Endothelial cell of umbilical vein (primary cell): ENCODE results near the gene CCDC124. TPM values are rescaled to one million over a fixed set of nuclear protein-coding genes. Genes with fewer than 3 reads are reported as not detected.

Source experiments
- BruUV-seq: library from RNA; stranded (reverse); fragments of 400-500 nt; replicated peaks from 2 replicates; lab custom pipeline; 2021; lab: Mats Ljungman, UMichigan
- CTCF ChIA-PET: fragments of 300-600, 350-600 bp; sonication (Branson Sonifier 250); formaldehyde crosslinking; loops from one replicate; lab custom pipeline; 2021; ENCODE audit warnings: antibody characterized with exemption, inconsistent platforms; lab: Charles Lee
- POLR2A ChIA-PET: fragments of 300-600, 350-600 bp; sonication (Branson Sonifier 250); formaldehyde crosslinking; loops from one replicate; lab custom pipeline; 2021; ENCODE audit warnings: antibody characterized with exemption, inconsistent platforms; lab: Charles Lee
- DNase-seq: peaks from one replicate; pipeline ENCODE4 v3.0.0-alpha.2; 2011; ENCODE audit warnings: low read depth, low spot score
- FAIRE-seq: peaks from 2 replicates; lab custom pipeline; 2011; peaks lifted over from hg19 to GRCh38; lab: Jason Lieb, UNC
- H2AFZ ChIP-seq: 2 replicates; pipeline ENCODE4 v1.6.0; 2012; ENCODE audit warnings: low read depth, low read length, control low read depth, inconsistent platforms
- H3K27ac ChIP-seq: 2 replicates; pipeline ENCODE4 v1.5.1; 2011; ENCODE audit warnings: low read depth, mild to moderate bottlenecking, control low read depth, low read length, moderate library complexity; ENCODE audit not compliant: insufficient read depth
- H3K27me3 ChIP-seq, 2 experiments: 2 replicates each; pipeline versions ENCODE4 v1.6.0 to v1.6.1; 2011; ENCODE audit warnings: low read length in 2 of 2, mixed read lengths in 1 of 2; ENCODE audit not compliant: control insufficient read depth in 2 of 2, insufficient read depth in 2 of 2
- H3K36me3 ChIP-seq, 2 experiments: 2 replicates in 1 of 2; 3 replicates in 1 of 2; pipeline ENCODE4 v1.5.1; 2011; ENCODE audit warnings: low read length in 2 of 2, mild to moderate bottlenecking in 1 of 2, moderate library complexity in 1 of 2; ENCODE audit not compliant: control insufficient read depth in 2 of 2, insufficient read depth in 2 of 2; ENCODE audit errors: extremely low read depth in 1 of 2
- H3K4me1 ChIP-seq: 3 replicates; pipeline ENCODE4 v1.5.1; 2011; ENCODE audit warnings: mild to moderate bottlenecking, low read length; ENCODE audit not compliant: control insufficient read depth, insufficient read depth; ENCODE audit errors: extremely low read depth
- H3K4me2 ChIP-seq: 2 replicates; pipeline ENCODE4 v1.6.1; 2011; ENCODE audit warnings: low read length, control low read depth, mixed read lengths; ENCODE audit not compliant: insufficient read depth
- H3K4me3 ChIP-seq, 3 experiments: fragments of 200-600 bp in 1 of 3; sonication (generic), shearing (Covaris generic) in 1 of 3; replicated peaks in 1 of 3; 2 replicates each; pipeline ENCODE4 v1.5.1; 2011 to 2016; ENCODE audit warnings: control low read depth in 3 of 3, low read length in 3 of 3, mild to moderate bottlenecking in 2 of 3, inconsistent platforms in 1 of 3, low read depth in 1 of 3, moderate library complexity in 1 of 3; ENCODE audit not compliant: insufficient read depth in 1 of 3
- H3K79me2 ChIP-seq: 2 replicates; pipeline ENCODE4 v1.6.0; 2012; ENCODE audit warnings: low read length, inconsistent platforms; ENCODE audit not compliant: control insufficient read depth, insufficient read depth
- H3K9ac ChIP-seq: replicated peaks from 2 replicates; pipeline ENCODE3; 2011; ENCODE audit warnings: low read length, control low read depth; ENCODE audit not compliant: insufficient read depth; ENCODE audit errors: extremely low read depth
- H3K9me1 ChIP-seq: replicated peaks from 3 replicates; pipeline ENCODE4 v1.6.0; 2011; ENCODE audit warnings: mild to moderate bottlenecking, low read length; ENCODE audit not compliant: control insufficient read depth, insufficient read depth; ENCODE audit errors: extremely low read depth
- H3K9me3 ChIP-seq: replicated peaks from 2 replicates; pipeline ENCODE4 v1.5.1; 2012; ENCODE audit warnings: low read length, inconsistent platforms; ENCODE audit not compliant: control insufficient read depth, insufficient read depth
- H4K20me1 ChIP-seq: replicated peaks from 2 replicates; pipeline ENCODE3; 2011; ENCODE audit warnings: mild to moderate bottlenecking, low read length; ENCODE audit not compliant: control insufficient read depth, insufficient read depth; ENCODE audit errors: extremely low read depth
- CTCF ChIP-seq, 2 donors: IDR thresholded peaks; 1 replicate in 1 of 2; 2 replicates in 1 of 2; pipeline ENCODE4 v1.5.1; 2011; ENCODE audit warnings: low read length in 2 of 2, mild to moderate bottlenecking in 2 of 2, moderate library complexity in 2 of 2, control low read depth in 1 of 2, inconsistent platforms in 1 of 2, low read depth in 1 of 2; ENCODE audit not compliant: insufficient read depth in 1 of 2; ENCODE audit errors: extremely low read depth in 1 of 2
- EZH2 ChIP-seq: IDR thresholded peaks from 2 replicates; pipeline ENCODE4 v1.6.1; 2012; ENCODE audit warnings: borderline replicate concordance, low read depth, mild to moderate bottlenecking, moderate library complexity, low read length, inconsistent platforms; ENCODE audit not compliant: severe bottlenecking
- FOS ChIP-seq: IDR thresholded peaks from 2 replicates; pipeline ENCODE4 v1.6.1; 2011; ENCODE audit warnings: mild to moderate bottlenecking, low read length, moderate library complexity, borderline replicate concordance; ENCODE audit not compliant: insufficient read depth
- GATA2 ChIP-seq: IDR thresholded peaks from 2 replicates; pipeline ENCODE4 v1.7.0; 2011; ENCODE audit warnings: low read depth, mild to moderate bottlenecking, moderate library complexity, mixed read lengths, low read length; ENCODE audit not compliant: insufficient read length, insufficient read depth
- JUN ChIP-seq: IDR thresholded peaks from 2 replicates; pipeline ENCODE4 v1.6.1; 2011; ENCODE audit warnings: borderline replicate concordance, low read depth; ENCODE audit not compliant: insufficient read length, insufficient read depth
- MAX ChIP-seq: IDR thresholded peaks from 2 replicates; pipeline ENCODE4 v1.6.1; 2011; ENCODE audit not compliant: insufficient read depth, insufficient read length
- MYC ChIP-seq: IDR thresholded peaks from one replicate; pipeline ENCODE4 v1.6.1; 2011; ENCODE audit warnings: mild to moderate bottlenecking, low read depth, low read length
- POLR2A ChIP-seq: IDR thresholded peaks from 2 replicates; pipeline ENCODE4 v1.6.1; 2012; ENCODE audit warnings: low read depth, mild to moderate bottlenecking, control low read depth, low read length
- POLR2AphosphoS5 ChIP-seq: IDR thresholded peaks from 2 replicates; pipeline ENCODE4 v1.6.1; 2012; ENCODE audit warnings: low read depth, mild to moderate bottlenecking, control low read depth, low read length, moderate library complexity; ENCODE audit not compliant: insufficient read depth
- dilution Hi-C: fragments of 300-500 bp; cut with MboI; formaldehyde crosslinking; loops from one replicate; pipeline ENCODE4 v1.15.0; 2019; ENCODE audit warnings: low sequenced_read_pairs; ENCODE audit not compliant: extremely low pct_ligation_motif_present
- intact Hi-C: fragments of 100-400 bp; cut with micrococcal nuclease; formaldehyde crosslinking; loops from one replicate; pipeline ENCODE4 v1.10.0; 2022
- polyA plus RNA-seq, 4 experiments: library from polyadenylated mRNA; depleted of rRNA in 3 of 4; stranded (reverse) in 3 of 4; unstranded in 1 of 4; fragments of >200 nt; gene quantifications; 2 replicates each; pipeline versions ENCODE4 v1.2.1 to v1.2.3, GENCODE V29; 2011 to 2012; ENCODE audit warnings: missing spikeins in 1 of 4
- total RNA-seq: library from RNA; stranded (reverse); gene quantifications from 2 replicates; pipeline ENCODE4 v1.2.3, GENCODE V29; 2021

Gene CCDC124
- total and polyA plus RNA-seq, 2 donors (not counting 3 experiments of a cell fraction or from before 2014, with no cell fraction given): 101 to 115 TPM

GRCh38 chr19:17936379-17936778 lies 3.6 kb downstream of the CCDC124 start:
- Histone ChIP-seq H4K20me1 (no peaks in the 10 kb centered on the region), H3K4me2 (no peak overlapping the region), H3K9me3 (no peaks in the 10 kb centered on the region), H3K4me3 (no peak overlapping the region), H3K9ac (no peak overlapping the region), H3K27me3 (no peaks in the 10 kb centered on the region), H3K36me3 (peaks cover 3 to 7% of the 10 kb centered on the region in 2 experiments), H3K79me2 (peaks cover 15% of the 10 kb centered on the region), H3K9me1 (no peaks in the 10 kb centered on the region), H3K27ac (no peak overlapping the region), H3K4me1 (peaks cover 16% of the 10 kb centered on the region), H2AFZ (no peak overlapping the region)
- intact Hi-C loops: loop anchor here (5.0 kb wide), 1 partner anchor 121 kb away; no protein-coding TSS in a partner anchor
- ChIA-PET CTCF (interaction anchor here (0.9 to 3.5 kb wide), 3 partner anchors 60 to 87 kb away, joined by 3 to 203 read pairs (median 3); partner anchors contain the start of gene RPL18A), POLR2A (no interaction called here)
- dilution Hi-C loops: no loop called here
- TF ChIP-seq EZH2: no peak
- TF ChIP-seq JUN: no peak
- no peak for TF ChIP-seq POLR2AphosphoS5
- TF ChIP-seq MYC: no peak
- TF ChIP-seq POLR2A: no peak
- no peak for TF ChIP-seq FOS
- TF ChIP-seq GATA2: no peak
- no peak for TF ChIP-seq CTCF (IDR thresholded peaks at IDR 0.05; ENCODE audit: extremely low read depth in 1 of 2, insufficient read depth in 1 of 2, low read depth in 1 of 2, low read length in 2 of 2)
- no peak for TF ChIP-seq MAX
- FAIRE-seq (no peak), DNase-seq (no peak)
- BruUV-seq: no TSS peak
